ENCODE measurements around the gene NHS. TPM values are rescaled to one million over a fixed set of nuclear protein-coding genes. Genes with fewer than 3 reads are reported as not detected.

Gene NHS
- total and polyA plus RNA-seq, 8 donors: 0.19 to 1.7 (median 0.54) TPM

DNA sequence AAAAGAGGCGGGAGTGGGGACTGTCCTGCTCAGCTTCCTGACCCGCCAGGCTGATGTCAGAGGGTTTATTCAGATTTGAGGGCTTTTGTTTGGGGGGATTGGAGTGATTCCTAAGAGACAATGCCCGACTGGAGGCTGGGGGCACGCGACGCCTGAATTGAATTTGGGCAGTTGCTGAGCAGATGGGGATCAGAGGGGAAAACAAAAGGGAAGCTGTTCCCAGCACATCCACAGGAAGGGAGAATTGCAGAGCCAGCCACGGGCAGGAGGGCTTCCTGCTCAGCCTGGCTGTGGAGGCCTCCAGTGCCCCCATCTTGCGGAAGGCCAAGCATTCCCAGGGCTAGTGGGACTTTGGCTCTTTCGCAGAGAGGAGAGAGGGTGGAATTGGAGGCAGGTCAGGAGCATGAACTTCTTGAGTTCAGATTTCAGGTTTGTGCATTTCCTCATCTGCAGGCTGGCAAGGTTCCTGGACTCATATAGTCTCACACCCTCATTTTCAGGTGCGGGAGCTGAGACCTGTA, 162.8 kb downstream of the NHS start:
- DNase-seq (no peak), FAIRE-seq (no peak), ATAC-seq (no peak)
- Histone ChIP-seq H3K27me3 (no peaks in the 10 kb centered on the region), H3K4me1 (no peaks in the 10 kb centered on the region), H3K4me3 (no peak overlapping the region), H3K9me3 (no peaks in the 10 kb centered on the region), H3K27ac (no peak overlapping the region), H3K36me3 (no peaks in the 10 kb centered on the region)
- TF ChIP-seq, protein P1, sequence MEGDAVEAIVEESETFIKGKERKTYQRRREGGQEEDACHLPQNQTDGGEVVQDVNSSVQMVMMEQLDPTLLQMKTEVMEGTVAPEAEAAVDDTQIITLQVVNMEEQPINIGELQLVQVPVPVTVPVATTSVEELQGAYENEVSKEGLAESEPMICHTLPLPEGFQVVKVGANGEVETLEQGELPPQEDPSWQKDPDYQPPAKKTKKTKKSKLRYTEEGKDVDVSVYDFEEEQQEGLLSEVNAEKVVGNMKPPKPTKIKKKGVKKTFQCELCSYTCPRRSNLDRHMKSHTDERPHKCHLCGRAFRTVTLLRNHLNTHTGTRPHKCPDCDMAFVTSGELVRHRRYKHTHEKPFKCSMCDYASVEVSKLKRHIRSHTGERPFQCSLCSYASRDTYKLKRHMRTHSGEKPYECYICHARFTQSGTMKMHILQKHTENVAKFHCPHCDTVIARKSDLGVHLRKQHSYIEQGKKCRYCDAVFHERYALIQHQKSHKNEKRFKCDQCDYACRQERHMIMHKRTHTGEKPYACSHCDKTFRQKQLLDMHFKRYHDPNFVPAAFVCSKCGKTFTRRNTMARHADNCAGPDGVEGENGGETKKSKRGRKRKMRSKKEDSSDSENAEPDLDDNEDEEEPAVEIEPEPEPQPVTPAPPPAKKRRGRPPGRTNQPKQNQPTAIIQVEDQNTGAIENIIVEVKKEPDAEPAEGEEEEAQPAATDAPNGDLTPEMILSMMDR (IDR thresholded peaks at IDR 0.05): no peak
- 80 to 91% methylated on average over 10 of the region's 10 CpGs for WGBS, 2 donors
- intact Hi-C loops (cut with DNase I): loop anchor here in 1 of 3 donors (10.0 kb wide), 1 partner anchor 147 kb away; no protein-coding TSS in a partner anchor

DNA sequence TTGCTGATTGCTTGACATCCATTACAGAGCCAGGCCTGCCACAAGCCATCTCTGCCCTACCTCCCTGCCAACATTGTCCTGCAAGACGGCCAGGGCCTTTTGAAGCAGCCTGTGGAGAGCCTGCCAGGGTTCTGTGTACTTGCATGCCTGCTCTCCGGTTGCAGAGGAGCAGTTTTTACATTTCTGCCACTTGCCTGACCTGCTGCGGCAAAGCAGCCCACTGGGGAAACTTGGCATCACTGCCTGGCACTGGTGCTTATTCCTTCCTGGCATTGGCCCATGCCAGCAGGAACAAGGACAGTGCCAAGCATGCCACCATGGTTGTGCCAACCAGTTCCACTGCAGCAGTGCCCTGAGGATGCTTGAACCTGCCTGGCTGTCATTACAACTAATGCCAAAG, 167.1 kb downstream of the NHS start:
- FAIRE-seq (no peak), DNase-seq (peak in 3 of 6 donors; percentile 23 to 29 (median 27)), ATAC-seq (peak in 2 of 4 donors; percentile 48 to 69)
- H3K36me3 ChIP-seq: no peaks in the 10 kb centered on the region
- H3K27ac ChIP-seq: no peak overlapping the region
- intact Hi-C loops (cut with DNase I): no loop called here
- H3K4me3 ChIP-seq: no peak overlapping the region
- H3K4me1 ChIP-seq: peaks cover 0 to 5% (median 0%) of the 10 kb centered on the region in 3 donors
- H3K27me3 ChIP-seq: no peaks in the 10 kb centered on the region
- TF ChIP-seq, protein P1 (IDR thresholded peaks at IDR 0.05): no peak
- no peaks in the 10 kb centered on the region for H3K9me3 ChIP-seq
- WGBS, 2 donors: 26 to 36% methylated on average over 3 of the region's 3 CpGs

DNA sequence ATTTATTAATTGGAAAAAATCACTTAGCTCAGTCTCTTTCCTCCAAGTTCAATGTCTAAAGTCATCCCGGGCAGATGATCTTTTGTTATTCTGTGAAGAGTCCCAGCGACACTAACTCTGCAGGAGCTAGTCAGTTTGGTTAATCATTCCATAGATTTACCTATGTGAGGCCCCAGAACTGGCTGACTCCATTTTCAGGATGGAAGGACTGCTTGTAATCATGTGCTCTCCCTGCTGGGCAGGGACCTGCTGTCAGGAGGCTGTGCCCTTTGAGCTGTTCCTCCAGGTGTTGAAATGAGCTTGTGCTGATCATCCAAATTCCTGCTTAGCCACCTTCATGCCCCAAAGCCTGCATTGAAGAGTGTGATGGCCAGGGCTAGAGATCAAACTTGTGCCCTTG, 169.8 kb downstream of the NHS start:
- WGBS, 2 donors: 76 to 83% methylated on average over 2 of the region's 2 CpGs
- no peaks in the 10 kb centered on the region for H3K36me3 ChIP-seq
- H3K9me3 ChIP-seq: no peaks in the 10 kb centered on the region
- peaks cover 0 to 5% (median 0%) of the 10 kb centered on the region in 3 donors for H3K4me1 ChIP-seq
- ATAC-seq: no peak
- no peak for FAIRE-seq
- no peak for DNase-seq
- no peaks in the 10 kb centered on the region for H3K27me3 ChIP-seq
- intact Hi-C loops (cut with DNase I): no loop called here
- no peak overlapping the region for H3K4me3 ChIP-seq
- H3K27ac ChIP-seq: no peak overlapping the region
- TF ChIP-seq, protein P1 (IDR thresholded peaks at IDR 0.05): no peak

DNA sequence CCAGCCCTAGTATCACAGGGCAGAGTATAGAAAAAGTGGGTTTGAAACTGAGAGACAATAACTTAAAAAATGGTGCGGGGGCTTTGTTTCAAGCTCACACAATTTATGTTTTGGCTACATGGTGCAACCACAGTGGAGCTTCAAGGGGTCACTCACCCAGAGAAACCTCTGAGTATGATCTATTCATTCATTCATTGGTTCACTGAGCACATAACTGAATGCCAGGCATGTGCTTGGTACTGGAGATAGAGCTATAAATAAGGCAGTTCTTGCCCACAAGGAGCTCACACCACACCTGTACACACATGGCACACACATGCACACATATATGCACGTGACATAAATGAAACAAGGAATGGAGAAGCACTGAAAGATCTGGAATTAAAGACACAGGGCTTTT, 171.4 kb downstream of the NHS start:
- DNase-seq (no peak), FAIRE-seq (no peak), ATAC-seq (no peak)
- H3K27me3 ChIP-seq: peaks cover 0 to 8% (median 0%) of the 10 kb centered on the region in 4 donors
- no peaks in the 10 kb centered on the region for H3K9me3 ChIP-seq
- no peak overlapping the region for H3K4me3 ChIP-seq
- TF ChIP-seq, protein P1 (IDR thresholded peaks at IDR 0.05): no peak
- WGBS, 2 donors: 78 to 84% methylated on average over 2 of the region's 2 CpGs
- peaks cover 0 to 5% (median 0%) of the 10 kb centered on the region in 3 donors for H3K4me1 ChIP-seq
- H3K27ac ChIP-seq: no peak overlapping the region
- no peaks in the 10 kb centered on the region for H3K36me3 ChIP-seq
- intact Hi-C loops (cut with DNase I): no loop called here

GRCh38 chrX:17547658-17548057, 172.7 kb downstream of the NHS start:
- no peaks in the 10 kb centered on the region for H3K9me3 ChIP-seq
- intact Hi-C loops (cut with DNase I): no loop called here
- peaks cover 0 to 8% (median 0%) of the 10 kb centered on the region in 4 donors for H3K27me3 ChIP-seq
- H3K4me1 ChIP-seq: peaks cover 0 to 5% (median 0%) of the 10 kb centered on the region in 3 donors
- ATAC-seq: peak; percentile 94 to 96 (median 95)
- no peak overlapping the region for H3K27ac ChIP-seq
- TF ChIP-seq, protein P1 (IDR thresholded peaks at IDR 0.05): no peak
- DNase-seq: peak; percentile 81 to 93 (median 86)
- WGBS, 2 donors: 19 to 41% methylated on average over 2 of the region's 2 CpGs
- no peaks in the 10 kb centered on the region for H3K36me3 ChIP-seq
- no peak overlapping the region for H3K4me3 ChIP-seq
- no peak for FAIRE-seq

Measured in pancreas (tissue), 10 donors.